ENCODE data around the gene BEAN1.

Gene BEAN1

GRCh38 chr16:66516808-66517585, 89.9 kb downstream of the BEAN1 start:
- Histone ChIP-seq H3K4me3 (ENCODE audit: low read depth in 1 of 2, low read length in 2 of 2) (peak overlapping the region; percentile 38 to 53), H3K4me1 (ENCODE audit: control insufficient read depth in 1 of 2, insufficient read depth in 2 of 2, low read length in 2 of 2) (peaks cover 34 to 35% of the 10 kb centered on the region in 2 donors), H3K27me3 (ENCODE audit: low read depth, low read length) (no peaks in the 10 kb centered on the region)

GRCh38 chr16:66517586-66518263, 90.6 kb downstream of the BEAN1 start:
- Histone ChIP-seq H3K9me3 (ENCODE audit: control insufficient read depth in 1 of 2, low read length in 2 of 2) (no peaks in the 10 kb centered on the region), H3K27ac (ENCODE audit: low read length) (peak overlapping the region; percentile 97), H3K4me3 (ENCODE audit: low read depth in 1 of 2, low read length in 2 of 2) (peak overlapping the region; percentile 38 to 53), H3K36me3 (ENCODE audit: control insufficient read depth in 1 of 2, insufficient read depth in 2 of 2, low read length in 2 of 2) (peaks cover 12 to 23% of the 10 kb centered on the region in 2 donors), H3K4me1 (ENCODE audit: control insufficient read depth in 1 of 2, insufficient read depth in 2 of 2, low read length in 2 of 2) (peaks cover 35% of the 10 kb centered on the region in 2 donors), H3K27me3 (ENCODE audit: low read depth, low read length) (no peaks in the 10 kb centered on the region)

More at GRCh38 chr16:66516808-66517585, 89.9 kb downstream of the BEAN1 start:
- Histone ChIP-seq H3K9me3 (ENCODE audit: control insufficient read depth in 1 of 2, low read length in 2 of 2) (no peaks in the 10 kb centered on the region), H3K36me3 (ENCODE audit: control insufficient read depth in 1 of 2, insufficient read depth in 2 of 2, low read length in 2 of 2) (peaks cover 12 to 23% of the 10 kb centered on the region in 2 donors), H3K27ac (ENCODE audit: low read length) (peak overlapping the region; percentile 97)

DNA sequence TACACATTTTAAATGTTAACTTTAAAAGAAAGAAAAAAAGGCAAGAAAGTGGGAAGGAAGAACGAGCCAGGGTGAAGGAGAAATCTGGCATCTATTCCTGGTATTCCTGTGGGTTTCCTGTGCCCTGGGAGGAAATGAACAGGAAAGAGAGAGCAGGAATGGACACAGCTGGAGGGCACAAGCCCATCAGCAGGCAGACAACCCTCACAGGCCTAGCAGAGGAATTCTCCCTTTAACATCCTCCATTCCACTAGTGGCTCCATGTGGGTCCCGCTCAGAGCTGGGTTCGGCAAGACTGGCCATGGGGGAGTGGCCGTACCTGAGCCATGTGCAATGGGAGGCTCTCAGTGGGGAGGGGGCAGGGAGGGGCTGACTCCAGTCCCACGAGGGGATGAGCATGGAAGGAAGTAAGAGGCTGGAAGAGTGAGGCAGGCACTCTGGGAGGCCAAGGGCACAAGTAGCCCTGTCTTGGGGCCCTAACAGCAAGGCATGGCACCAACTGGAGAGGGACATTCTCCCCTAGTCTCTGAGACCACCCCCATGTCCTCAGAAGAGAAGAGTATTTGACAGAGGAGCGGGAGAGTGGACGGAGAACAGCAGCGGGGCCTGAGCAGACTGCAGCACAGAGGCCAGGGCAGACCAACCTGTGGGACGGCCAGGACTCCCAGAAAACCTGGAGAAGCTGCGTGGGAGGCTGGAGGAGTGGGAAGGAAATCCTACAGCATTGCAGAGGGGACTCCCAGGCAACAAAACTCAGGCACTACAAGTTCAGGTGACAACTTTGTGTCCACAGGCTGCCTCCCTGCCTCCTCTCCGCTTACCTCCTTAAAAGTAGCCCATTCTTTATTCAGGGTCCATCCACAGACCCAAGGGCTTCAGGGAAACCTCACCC, 92.6 kb downstream of the BEAN1 start:
- Histone ChIP-seq H3K4me1 (ENCODE audit: control insufficient read depth in 1 of 2, insufficient read depth in 2 of 2, low read length in 2 of 2) (peaks cover 35 to 39% of the 10 kb centered on the region in 2 donors), H3K36me3 (ENCODE audit: control insufficient read depth in 1 of 2, insufficient read depth in 2 of 2, low read length in 2 of 2) (peaks cover 8 to 19% of the 10 kb centered on the region in 2 donors), H3K4me3 (ENCODE audit: low read depth in 1 of 2, low read length in 2 of 2) (no peak overlapping the region), H3K9me3 (ENCODE audit: control insufficient read depth in 1 of 2, low read length in 2 of 2) (no peaks in the 10 kb centered on the region), H3K27ac (ENCODE audit: low read length) (peak overlapping the region; percentile 66), H3K27me3 (ENCODE audit: low read depth, low read length) (no peaks in the 10 kb centered on the region)

DNA sequence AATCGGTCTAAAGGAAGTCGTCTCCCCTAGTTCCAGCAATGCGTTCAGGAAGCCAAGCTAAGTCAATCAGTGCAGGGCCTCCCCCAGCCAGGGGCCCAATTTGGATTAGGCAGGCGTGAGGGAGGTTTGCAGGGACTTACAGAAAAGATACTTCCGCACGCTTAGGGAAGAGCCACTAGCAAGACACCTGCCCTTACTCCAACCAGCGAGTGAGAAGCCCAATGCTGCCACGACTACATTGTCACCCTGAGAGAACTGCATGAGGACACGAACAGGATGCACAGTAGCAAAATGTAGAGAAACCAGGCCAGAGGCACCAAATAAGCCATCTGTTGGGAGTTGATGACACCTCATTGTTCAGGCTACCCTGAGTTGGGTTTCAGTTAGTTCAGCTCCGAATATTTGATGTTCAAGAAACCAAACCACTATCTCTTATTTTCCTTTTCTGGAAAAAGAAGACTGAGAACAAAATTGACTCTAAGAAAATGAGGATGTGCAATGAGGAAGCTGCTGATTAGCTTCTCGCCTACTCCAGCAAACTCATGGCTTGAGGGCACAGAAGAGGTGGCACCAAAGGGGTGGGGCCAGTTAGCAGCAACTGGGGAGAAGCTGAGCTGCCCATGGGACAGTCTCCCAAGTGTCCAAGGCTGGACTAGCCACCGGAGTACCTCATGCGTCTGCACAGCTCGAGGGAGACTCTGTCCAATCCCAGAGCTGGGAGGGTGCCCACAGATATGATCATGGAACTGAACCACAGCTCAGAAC, 93.5 kb downstream of the BEAN1 start:
- H3K4me1 ChIP-seq (ENCODE audit: control insufficient read depth in 1 of 2, insufficient read depth in 2 of 2, low read length in 2 of 2), result peaks cover 30 to 34% of the 10 kb centered on the region in 2 donors
- H3K27ac ChIP-seq (ENCODE audit: low read length), result peak overlapping the region; percentile 66
- H3K4me3 ChIP-seq (ENCODE audit: low read depth in 1 of 2, low read length in 2 of 2), result no peak overlapping the region
- H3K27me3 ChIP-seq (ENCODE audit: low read depth, low read length), result no peaks in the 10 kb centered on the region
- peaks cover 10 to 23% of the 10 kb centered on the region in 2 donors for H3K36me3 ChIP-seq (ENCODE audit: control insufficient read depth in 1 of 2, insufficient read depth in 2 of 2, low read length in 2 of 2)
- H3K9me3 ChIP-seq (ENCODE audit: control insufficient read depth in 1 of 2, low read length in 2 of 2), result no peaks in the 10 kb centered on the region

DNA sequence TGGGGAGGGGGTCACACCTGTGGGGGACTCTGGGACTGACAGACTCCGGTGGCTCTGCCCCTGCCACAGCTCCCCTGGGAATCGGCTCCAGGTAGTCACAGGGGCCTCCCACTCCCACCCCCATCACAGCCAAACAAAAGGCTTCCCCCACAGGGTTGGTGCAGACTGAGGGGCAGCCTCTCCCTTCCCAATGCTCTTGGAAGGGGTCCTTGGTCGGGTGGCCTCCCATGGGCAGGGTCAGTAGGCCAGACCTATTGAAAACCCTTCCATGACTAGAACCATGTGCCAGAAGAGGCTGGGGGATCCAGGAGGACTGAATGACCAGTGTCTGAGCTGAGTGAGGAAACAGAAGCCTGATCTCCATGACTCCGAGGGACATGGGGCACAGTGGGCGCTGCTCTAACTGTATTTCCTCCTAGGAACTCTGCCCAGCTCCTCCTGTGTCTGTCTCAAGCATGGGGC, 94.2 kb downstream of the BEAN1 start:
- no peak overlapping the region for H3K4me3 ChIP-seq (ENCODE audit: low read depth in 1 of 2, low read length in 2 of 2)
- H3K9me3 ChIP-seq (ENCODE audit: control insufficient read depth in 1 of 2, low read length in 2 of 2), result no peaks in the 10 kb centered on the region
- no peaks in the 10 kb centered on the region for H3K27me3 ChIP-seq (ENCODE audit: low read depth, low read length)
- peaks cover 14 to 26% of the 10 kb centered on the region in 2 donors for H3K36me3 ChIP-seq (ENCODE audit: control insufficient read depth in 1 of 2, insufficient read depth in 2 of 2, low read length in 2 of 2)
- H3K4me1 ChIP-seq (ENCODE audit: control insufficient read depth in 1 of 2, insufficient read depth in 2 of 2, low read length in 2 of 2), result peaks cover 25 to 27% of the 10 kb centered on the region in 2 donors
- H3K27ac ChIP-seq (ENCODE audit: low read length), result peak overlapping the region; percentile 66

GRCh38 chr16:66521951-66522771, 95.1 kb downstream of the BEAN1 start:
- H3K36me3 ChIP-seq (ENCODE audit: control insufficient read depth in 1 of 2, insufficient read depth in 2 of 2, low read length in 2 of 2), result peaks cover 18 to 33% of the 10 kb centered on the region in 2 donors
- peaks cover 20 to 21% of the 10 kb centered on the region in 2 donors for H3K4me1 ChIP-seq (ENCODE audit: control insufficient read depth in 1 of 2, insufficient read depth in 2 of 2, low read length in 2 of 2)
- H3K9me3 ChIP-seq (ENCODE audit: control insufficient read depth in 1 of 2, low read length in 2 of 2), result no peaks in the 10 kb centered on the region
- H3K4me3 ChIP-seq (ENCODE audit: low read depth in 1 of 2, low read length in 2 of 2), result no peak overlapping the region
- peak overlapping the region; percentile 66 for H3K27ac ChIP-seq (ENCODE audit: low read length)
- H3K27me3 ChIP-seq (ENCODE audit: low read depth, low read length), result no peaks in the 10 kb centered on the region

DNA sequence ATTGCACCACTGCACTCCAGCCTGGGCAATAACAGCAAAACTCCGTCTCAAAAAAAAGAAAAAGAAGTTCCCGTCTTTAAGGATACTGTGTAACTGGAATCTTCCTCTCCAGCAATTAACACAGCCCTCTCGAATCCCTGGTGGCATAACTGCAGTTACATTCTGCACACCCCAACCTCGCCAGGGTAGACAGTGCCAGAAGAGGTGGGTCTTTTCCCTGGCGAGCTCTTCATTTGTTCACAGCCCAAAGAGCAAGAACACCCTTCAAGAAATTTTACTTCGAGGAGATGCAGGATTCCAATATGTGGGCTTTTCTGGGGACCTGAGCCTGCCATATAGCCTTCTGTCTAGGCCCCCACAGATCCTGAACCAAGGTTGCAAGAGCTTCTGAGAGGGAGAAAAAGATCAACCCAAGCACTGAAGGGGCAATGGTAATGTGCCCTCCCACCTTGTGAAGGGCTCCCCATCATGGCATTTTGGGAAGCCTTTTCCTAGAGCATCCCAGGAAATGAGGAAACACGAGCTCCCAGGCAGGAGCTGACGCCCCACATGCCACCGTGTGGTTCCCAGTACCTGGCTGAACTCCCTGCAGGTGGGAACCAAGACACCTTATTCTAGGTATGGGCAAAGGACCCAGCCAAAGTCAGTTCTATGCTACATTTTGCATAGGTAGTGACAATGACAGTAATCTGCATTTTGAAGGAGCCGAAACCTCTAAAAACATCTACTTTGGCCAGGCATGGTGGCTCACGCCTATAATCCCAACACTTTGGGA, 95.9 kb downstream of the BEAN1 start:
- peaks cover 20 to 40% of the 10 kb centered on the region in 2 donors for H3K36me3 ChIP-seq (ENCODE audit: control insufficient read depth in 1 of 2, insufficient read depth in 2 of 2, low read length in 2 of 2)
- H3K27ac ChIP-seq (ENCODE audit: low read length), result peak overlapping the region; percentile 30
- no peaks in the 10 kb centered on the region for H3K27me3 ChIP-seq (ENCODE audit: low read depth, low read length)
- no peak overlapping the region for H3K4me3 ChIP-seq (ENCODE audit: low read depth in 1 of 2, low read length in 2 of 2)
- H3K4me1 ChIP-seq (ENCODE audit: control insufficient read depth in 1 of 2, insufficient read depth in 2 of 2, low read length in 2 of 2), result peaks cover 13 to 20% of the 10 kb centered on the region in 2 donors
- no peaks in the 10 kb centered on the region for H3K9me3 ChIP-seq (ENCODE audit: control insufficient read depth in 1 of 2, low read length in 2 of 2)

DNA sequence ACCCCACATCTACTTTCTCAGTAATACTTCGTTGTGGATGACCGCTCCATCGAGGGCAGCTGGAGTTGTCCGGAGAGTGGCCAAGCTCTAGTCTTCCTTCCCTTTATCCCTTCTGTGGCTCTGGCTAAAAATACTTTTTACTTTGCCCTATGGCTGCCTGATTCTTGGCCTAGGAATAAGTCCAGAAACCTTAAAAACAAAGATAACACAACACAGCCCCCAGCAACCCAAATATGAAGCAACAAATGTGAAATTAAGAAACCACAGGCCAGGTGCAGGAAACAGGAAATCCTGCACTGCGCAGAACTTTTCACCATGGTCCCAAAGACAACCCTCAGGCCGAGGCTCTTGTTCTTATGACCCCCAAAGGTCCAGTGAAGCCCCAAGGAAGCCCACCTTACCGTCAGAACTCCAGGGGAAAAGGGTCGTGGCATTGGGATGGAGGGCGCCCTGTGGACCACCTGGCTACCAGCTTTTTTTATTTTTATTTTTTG, 96.8 kb downstream of the BEAN1 start:
- Histone ChIP-seq H3K27ac (ENCODE audit: low read length) (no peak overlapping the region), H3K9me3 (ENCODE audit: control insufficient read depth in 1 of 2, low read length in 2 of 2) (no peaks in the 10 kb centered on the region), H3K4me3 (ENCODE audit: low read depth in 1 of 2, low read length in 2 of 2) (no peak overlapping the region), H3K36me3 (ENCODE audit: control insufficient read depth in 1 of 2, insufficient read depth in 2 of 2, low read length in 2 of 2) (peaks cover 29 to 48% of the 10 kb centered on the region in 2 donors), H3K4me1 (ENCODE audit: control insufficient read depth in 1 of 2, insufficient read depth in 2 of 2, low read length in 2 of 2) (peaks cover 12 to 20% of the 10 kb centered on the region in 2 donors), H3K27me3 (ENCODE audit: low read depth, low read length) (no peaks in the 10 kb centered on the region)

DNA sequence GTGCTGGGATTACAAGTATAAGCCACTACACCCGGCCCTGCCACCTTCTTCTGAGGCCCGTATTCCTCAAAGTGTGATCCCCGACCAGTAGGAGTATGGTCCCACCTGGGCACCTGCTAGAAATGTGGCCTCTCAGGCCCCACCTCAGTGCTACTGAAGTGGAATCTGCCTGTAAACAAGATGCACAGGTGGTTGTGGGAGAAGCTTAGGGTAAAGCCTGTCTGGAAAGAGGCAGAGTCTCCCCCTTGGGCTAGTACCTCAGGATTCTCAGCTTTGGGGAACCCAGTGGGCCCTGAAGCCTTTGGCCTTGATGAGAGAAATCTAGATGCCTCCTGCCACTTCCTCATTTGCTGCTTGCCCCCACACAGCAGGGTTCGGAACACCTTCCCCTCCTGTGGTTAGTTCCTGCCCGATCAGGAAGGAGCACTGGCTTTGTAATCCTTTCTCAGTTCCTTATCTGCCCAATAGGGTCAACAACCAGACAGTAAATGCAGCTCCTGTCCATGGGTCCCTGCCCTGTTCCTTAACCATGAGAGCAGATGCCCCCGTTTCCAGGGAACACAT, 97.6 kb downstream of the BEAN1 start:
- Histone ChIP-seq H3K27me3 (ENCODE audit: low read depth, low read length) (no peaks in the 10 kb centered on the region), H3K9me3 (ENCODE audit: control insufficient read depth in 1 of 2, low read length in 2 of 2) (no peaks in the 10 kb centered on the region), H3K36me3 (ENCODE audit: control insufficient read depth in 1 of 2, insufficient read depth in 2 of 2, low read length in 2 of 2) (peaks cover 37 to 56% of the 10 kb centered on the region in 2 donors), H3K27ac (ENCODE audit: low read length) (peak overlapping the region; percentile 61), H3K4me1 (ENCODE audit: control insufficient read depth in 1 of 2, insufficient read depth in 2 of 2, low read length in 2 of 2) (peaks cover 12 to 17% of the 10 kb centered on the region in 2 donors), H3K4me3 (ENCODE audit: low read depth in 1 of 2, low read length in 2 of 2) (no peak overlapping the region)
